Endothelial cell of umbilical vein (primary cell): Measurements from ENCODE around the gene CBFB. TPM values are rescaled to one million over a fixed set of nuclear protein-coding genes. Genes with fewer than 3 reads are reported as not detected.

Experiments
- BruUV-seq: library from RNA; stranded (reverse); fragments of 400-500 nt; replicated peaks from 2 replicates; lab custom pipeline; 2021; lab: Mats Ljungman, UMichigan
- CTCF ChIA-PET: fragments of 300-600, 350-600 bp; sonication (Branson Sonifier 250); formaldehyde crosslinking; loops from one replicate; lab custom pipeline; 2021; ENCODE audit warnings: antibody characterized with exemption, inconsistent platforms; lab: Charles Lee
- POLR2A ChIA-PET: fragments of 300-600, 350-600 bp; sonication (Branson Sonifier 250); formaldehyde crosslinking; loops from one replicate; lab custom pipeline; 2021; ENCODE audit warnings: antibody characterized with exemption, inconsistent platforms; lab: Charles Lee
- DNase-seq: peaks from one replicate; pipeline ENCODE4 v3.0.0-alpha.2; 2011; ENCODE audit warnings: low read depth, low spot score
- FAIRE-seq: peaks from 2 replicates; lab custom pipeline; 2011; peaks lifted over from hg19 to GRCh38; lab: Jason Lieb, UNC
- H2AFZ ChIP-seq: 2 replicates; pipeline ENCODE4 v1.6.0; 2012; ENCODE audit warnings: low read depth, low read length, control low read depth, inconsistent platforms
- H3K27ac ChIP-seq: 2 replicates; pipeline ENCODE4 v1.5.1; 2011; ENCODE audit warnings: low read depth, mild to moderate bottlenecking, control low read depth, low read length, moderate library complexity; ENCODE audit not compliant: insufficient read depth
- H3K27me3 ChIP-seq, 2 experiments: 2 replicates each; pipeline versions ENCODE4 v1.6.0 to v1.6.1; 2011; ENCODE audit warnings: low read length in 2 of 2, mixed read lengths in 1 of 2; ENCODE audit not compliant: control insufficient read depth in 2 of 2, insufficient read depth in 2 of 2
- H3K36me3 ChIP-seq, 2 experiments: 2 replicates in 1 of 2; 3 replicates in 1 of 2; pipeline ENCODE4 v1.5.1; 2011; ENCODE audit warnings: low read length in 2 of 2, mild to moderate bottlenecking in 1 of 2, moderate library complexity in 1 of 2; ENCODE audit not compliant: control insufficient read depth in 2 of 2, insufficient read depth in 2 of 2; ENCODE audit errors: extremely low read depth in 1 of 2
- H3K4me1 ChIP-seq: 3 replicates; pipeline ENCODE4 v1.5.1; 2011; ENCODE audit warnings: mild to moderate bottlenecking, low read length; ENCODE audit not compliant: control insufficient read depth, insufficient read depth; ENCODE audit errors: extremely low read depth
- H3K4me2 ChIP-seq: 2 replicates; pipeline ENCODE4 v1.6.1; 2011; ENCODE audit warnings: low read length, control low read depth, mixed read lengths; ENCODE audit not compliant: insufficient read depth
- H3K4me3 ChIP-seq, 3 experiments: fragments of 200-600 bp in 1 of 3; sonication (generic), shearing (Covaris generic) in 1 of 3; replicated peaks in 1 of 3; 2 replicates each; pipeline ENCODE4 v1.5.1; 2011 to 2016; ENCODE audit warnings: control low read depth in 3 of 3, low read length in 3 of 3, mild to moderate bottlenecking in 2 of 3, inconsistent platforms in 1 of 3, low read depth in 1 of 3, moderate library complexity in 1 of 3; ENCODE audit not compliant: insufficient read depth in 1 of 3
- H3K79me2 ChIP-seq: 2 replicates; pipeline ENCODE4 v1.6.0; 2012; ENCODE audit warnings: low read length, inconsistent platforms; ENCODE audit not compliant: control insufficient read depth, insufficient read depth
- H3K9ac ChIP-seq: replicated peaks from 2 replicates; pipeline ENCODE3; 2011; ENCODE audit warnings: low read length, control low read depth; ENCODE audit not compliant: insufficient read depth; ENCODE audit errors: extremely low read depth
- H3K9me1 ChIP-seq: replicated peaks from 3 replicates; pipeline ENCODE4 v1.6.0; 2011; ENCODE audit warnings: mild to moderate bottlenecking, low read length; ENCODE audit not compliant: control insufficient read depth, insufficient read depth; ENCODE audit errors: extremely low read depth
- H3K9me3 ChIP-seq: replicated peaks from 2 replicates; pipeline ENCODE4 v1.5.1; 2012; ENCODE audit warnings: low read length, inconsistent platforms; ENCODE audit not compliant: control insufficient read depth, insufficient read depth
- H4K20me1 ChIP-seq: replicated peaks from 2 replicates; pipeline ENCODE3; 2011; ENCODE audit warnings: mild to moderate bottlenecking, low read length; ENCODE audit not compliant: control insufficient read depth, insufficient read depth; ENCODE audit errors: extremely low read depth
- CTCF ChIP-seq, 2 donors: IDR thresholded peaks; 1 replicate in 1 of 2; 2 replicates in 1 of 2; pipeline ENCODE4 v1.5.1; 2011; ENCODE audit warnings: low read length in 2 of 2, mild to moderate bottlenecking in 2 of 2, moderate library complexity in 2 of 2, control low read depth in 1 of 2, inconsistent platforms in 1 of 2, low read depth in 1 of 2; ENCODE audit not compliant: insufficient read depth in 1 of 2; ENCODE audit errors: extremely low read depth in 1 of 2
- EZH2 ChIP-seq: IDR thresholded peaks from 2 replicates; pipeline ENCODE4 v1.6.1; 2012; ENCODE audit warnings: borderline replicate concordance, low read depth, mild to moderate bottlenecking, moderate library complexity, low read length, inconsistent platforms; ENCODE audit not compliant: severe bottlenecking
- FOS ChIP-seq: IDR thresholded peaks from 2 replicates; pipeline ENCODE4 v1.6.1; 2011; ENCODE audit warnings: mild to moderate bottlenecking, low read length, moderate library complexity, borderline replicate concordance; ENCODE audit not compliant: insufficient read depth
- GATA2 ChIP-seq: IDR thresholded peaks from 2 replicates; pipeline ENCODE4 v1.7.0; 2011; ENCODE audit warnings: low read depth, mild to moderate bottlenecking, moderate library complexity, mixed read lengths, low read length; ENCODE audit not compliant: insufficient read length, insufficient read depth
- JUN ChIP-seq: IDR thresholded peaks from 2 replicates; pipeline ENCODE4 v1.6.1; 2011; ENCODE audit warnings: borderline replicate concordance, low read depth; ENCODE audit not compliant: insufficient read length, insufficient read depth
- MYC ChIP-seq: IDR thresholded peaks from one replicate; pipeline ENCODE4 v1.6.1; 2011; ENCODE audit warnings: mild to moderate bottlenecking, low read depth, low read length
- POLR2A ChIP-seq: IDR thresholded peaks from 2 replicates; pipeline ENCODE4 v1.6.1; 2012; ENCODE audit warnings: low read depth, mild to moderate bottlenecking, control low read depth, low read length
- POLR2AphosphoS5 ChIP-seq: IDR thresholded peaks from 2 replicates; pipeline ENCODE4 v1.6.1; 2012; ENCODE audit warnings: low read depth, mild to moderate bottlenecking, control low read depth, low read length, moderate library complexity; ENCODE audit not compliant: insufficient read depth
- dilution Hi-C: fragments of 300-500 bp; cut with MboI; formaldehyde crosslinking; loops from one replicate; pipeline ENCODE4 v1.15.0; 2019; ENCODE audit warnings: low sequenced_read_pairs; ENCODE audit not compliant: extremely low pct_ligation_motif_present
- intact Hi-C: fragments of 100-400 bp; cut with micrococcal nuclease; formaldehyde crosslinking; loops from one replicate; pipeline ENCODE4 v1.10.0; 2022
- polyA plus RNA-seq, 4 experiments: library from polyadenylated mRNA; depleted of rRNA in 3 of 4; stranded (reverse) in 3 of 4; unstranded in 1 of 4; fragments of >200 nt; gene quantifications; 2 replicates each; pipeline versions ENCODE4 v1.2.1 to v1.2.3, GENCODE V29; 2011 to 2012; ENCODE audit warnings: missing spikeins in 1 of 4
- total RNA-seq: library from RNA; stranded (reverse); gene quantifications from 2 replicates; pipeline ENCODE4 v1.2.3, GENCODE V29; 2021
- TF ChIP-seq, protein P1 (sequence below): IDR thresholded peaks from 2 replicates; pipeline ENCODE4 v1.6.1; 2011; ENCODE audit not compliant: insufficient read depth, insufficient read length

CBFB gene
- total and polyA plus RNA-seq, 2 donors (not counting 3 experiments of a cell fraction or from before 2014, with no cell fraction given) = 27.8 to 103 TPM

GRCh38 chr16:67034487-67034886 is 5.5 kb downstream of the CBFB start:
- Histone ChIP-seq H4K20me1 (peaks cover 21% of the 10 kb centered on the region), H2AFZ (no peak overlapping the region), H3K9me1 (no peaks in the 10 kb centered on the region), H3K27me3 (no peaks in the 10 kb centered on the region), H3K9ac (no peak overlapping the region), H3K4me2 (peak overlapping the region; percentile 29), H3K4me3 (no peak overlapping the region), H3K27ac (no peak overlapping the region), H3K9me3 (no peaks in the 10 kb centered on the region), H3K4me1 (peaks cover 28% of the 10 kb centered on the region), H3K79me2 (peaks cover 97% of the 10 kb centered on the region), H3K36me3 (peaks cover 0 to 17% of the 10 kb centered on the region in 2 experiments)
- CTCF ChIA-PET = interaction anchor here (1.0 kb wide), 1 partner anchor 16 kb away, joined by 7 read pairs; no protein-coding TSS in a partner anchor
- DNase-seq (peak; percentile 15), FAIRE-seq (no peak)
- dilution Hi-C loops (no loop called here), intact Hi-C loops (no loop called here)
- BruUV-seq = no TSS peak
- TF ChIP-seq JUN = peak; percentile 4
- no peak for TF ChIP-seq EZH2
- POLR2A ChIA-PET = no interaction called here

- CTCF ChIA-PET = interaction anchor here (0.7 kb wide), 1 partner anchor 17 kb away, joined by 3 read pairs; no protein-coding TSS in a partner anchor
- H3K9me1 ChIP-seq = no peaks in the 10 kb centered on the region
- FAIRE-seq = no peak
Observed at GRCh38 chr16:67035364-67035763, 6.4 kb downstream of the CBFB start.

More at GRCh38 chr16:67035364-67035763, 6.4 kb downstream of the CBFB start:
- no TSS peak for BruUV-seq
- no peak for DNase-seq
- peaks cover 21% of the 10 kb centered on the region for H4K20me1 ChIP-seq
- H2AFZ ChIP-seq = no peak overlapping the region
- intact Hi-C loops = no loop called here
- H3K79me2 ChIP-seq = peaks cover 99% of the 10 kb centered on the region
- no peak overlapping the region for H3K4me2 ChIP-seq
- H3K4me1 ChIP-seq = peaks cover 25% of the 10 kb centered on the region
- TF ChIP-seq POLR2AphosphoS5 (no peak), MYC (no peak), POLR2A (no peak), EZH2 (no peak), CTCF (IDR thresholded peaks at IDR 0.05; ENCODE audit: extremely low read depth in 1 of 2, insufficient read depth in 1 of 2, low read depth in 1 of 2, low read length in 2 of 2) (no peak), GATA2 (no peak), FOS (no peak), JUN (no peak)
- TF ChIP-seq, protein P1, sequence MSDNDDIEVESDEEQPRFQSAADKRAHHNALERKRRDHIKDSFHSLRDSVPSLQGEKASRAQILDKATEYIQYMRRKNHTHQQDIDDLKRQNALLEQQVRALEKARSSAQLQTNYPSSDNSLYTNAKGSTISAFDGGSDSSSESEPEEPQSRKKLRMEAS = no peak
- H3K36me3 ChIP-seq = peaks cover 0 to 20% of the 10 kb centered on the region in 2 experiments
- dilution Hi-C loops = no loop called here
- H3K4me3 ChIP-seq = no peak overlapping the region
- H3K9ac ChIP-seq = no peak overlapping the region
- H3K9me3 ChIP-seq = no peaks in the 10 kb centered on the region
- POLR2A ChIA-PET = no interaction called here
- H3K27me3 ChIP-seq = no peaks in the 10 kb centered on the region
- H3K27ac ChIP-seq = no peak overlapping the region
